Breast epithelium (tissue), 3 donors: ENCODE data around the gene ARL2.

Experiments
- CTCF ChIP-seq, 3 donors: fragments of 450-650 bp; IDR thresholded peaks; one replicate each; pipeline ENCODE4 v1.5.1; 2016 to 2017; ENCODE audit warnings: antibody characterized with exemption in 3 of 3, mild to moderate bottlenecking in 3 of 3, moderate library complexity in 3 of 3
- POLR2A ChIP-seq: fragments of 450-650 bp; IDR thresholded peaks from one replicate; pipeline ENCODE4 v1.6.1; 2016; ENCODE audit warnings: antibody characterized with exemption, mild to moderate bottlenecking, moderate library complexity
- POLR2AphosphoS5 ChIP-seq, 3 donors: sonication (generic); formaldehyde crosslinking; IDR thresholded peaks; one replicate each; pipeline ENCODE4 v1.6.1; 2017; ENCODE audit warnings: antibody characterized with exemption in 3 of 3

GRCh38 chr11:64996327-64996709, 17.6 kb upstream of the ARL2 start:
- TF ChIP-seq POLR2A (no peak), CTCF (IDR thresholded peaks at IDR 0.05) (no peak), POLR2AphosphoS5 (IDR thresholded peaks at IDR 0.05) (no peak)
